COLO668 (cell line): Measurements from ENCODE around the gene NF1.
"Not testable (repeated sequence)": the region's sequence is repeated elsewhere in the genome, so short reads cannot be mapped to it uniquely, and the experiment has no call there.

Experiments used
- DNase-seq: peaks from one replicate; lab custom pipeline; 2025; ENCODE audit not compliant: unreplicated experiment; lab: John Stamatoyannopoulos, UW

NF1 gene

DNA sequence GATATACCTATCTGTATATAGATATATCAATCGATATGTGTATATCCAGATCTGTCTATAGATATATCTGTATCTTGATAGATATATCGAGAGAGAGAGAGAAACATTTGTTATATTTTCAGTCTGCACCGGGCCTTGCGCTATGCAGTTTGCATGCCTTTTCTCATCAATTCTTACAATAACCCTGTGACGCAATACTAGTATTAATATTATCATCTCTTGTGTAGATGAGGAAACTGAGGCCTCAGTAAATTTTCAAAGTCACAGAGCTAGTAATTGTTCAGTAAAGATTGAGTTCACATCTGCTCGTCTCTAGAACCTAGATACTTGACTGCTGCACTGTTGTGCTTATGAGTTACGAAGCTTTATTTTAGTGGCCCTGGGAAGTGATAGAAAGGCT lies 77.6 kb downstream of the NF1 start:
- DNase-seq, result no peak

DNA sequence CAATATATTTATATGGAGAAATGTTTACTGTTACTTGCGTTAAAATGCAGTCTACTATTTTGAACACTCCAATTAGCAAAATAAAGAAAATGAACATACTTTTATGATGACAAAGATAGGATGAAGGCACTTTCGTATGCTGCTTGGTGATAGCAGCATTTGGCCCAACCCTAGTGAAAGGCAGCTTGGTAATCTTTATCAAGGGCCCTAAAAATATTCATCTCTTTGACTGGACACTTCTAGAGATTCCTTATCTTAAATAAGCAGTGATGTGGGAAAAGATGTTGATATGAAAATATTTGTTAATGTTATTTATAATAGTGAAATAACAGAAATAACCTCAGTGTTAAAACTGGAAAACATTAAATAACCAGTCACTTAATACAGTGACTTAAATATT lies 79.4 kb downstream of the NF1 start:
- no peak for DNase-seq

DNA sequence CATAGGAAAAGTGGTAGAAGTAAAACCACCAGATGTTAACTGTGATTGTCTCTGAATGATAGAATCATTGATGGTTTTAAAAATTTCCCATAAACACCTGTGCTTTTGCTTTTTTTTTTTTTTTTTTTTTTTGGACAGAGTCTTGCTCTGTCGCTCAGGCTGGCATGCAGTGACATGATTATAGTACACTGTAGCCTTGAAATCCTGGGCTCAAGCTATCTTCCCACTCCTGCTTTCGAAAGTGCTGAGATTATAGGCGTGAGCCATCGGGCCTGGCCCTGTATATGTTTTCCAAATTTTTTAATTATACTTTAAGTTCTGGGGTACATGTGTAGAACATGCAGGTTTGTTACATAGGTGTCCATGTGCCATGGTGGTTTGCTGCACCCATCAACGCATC lies 80.5 kb downstream of the NF1 start:
- DNase-seq, result no peak

GRCh38 chr17:31176143-31176542 lies 81.4 kb downstream of the NF1 start:
- not testable (repeated sequence) for DNase-seq

DNA sequence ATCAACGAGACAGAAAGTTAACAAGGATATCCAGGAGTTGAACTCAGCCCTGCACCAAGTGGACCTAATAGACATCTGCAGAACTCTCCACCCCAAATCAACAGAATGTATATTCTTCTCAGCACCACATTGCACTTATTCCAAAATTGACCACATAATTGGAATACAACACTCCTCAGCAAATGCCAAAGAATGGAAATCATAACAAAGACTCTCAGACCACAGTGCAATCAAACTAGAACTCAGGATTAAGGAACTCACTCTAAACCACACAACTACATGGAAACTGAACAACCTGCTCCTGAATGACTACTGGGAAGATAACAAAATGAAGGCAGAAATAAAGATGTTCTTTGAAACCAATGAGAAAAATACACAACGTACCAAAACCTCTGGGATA lies 84.2 kb downstream of the NF1 start:
- DNase-seq, result not testable (repeated sequence)

DNA sequence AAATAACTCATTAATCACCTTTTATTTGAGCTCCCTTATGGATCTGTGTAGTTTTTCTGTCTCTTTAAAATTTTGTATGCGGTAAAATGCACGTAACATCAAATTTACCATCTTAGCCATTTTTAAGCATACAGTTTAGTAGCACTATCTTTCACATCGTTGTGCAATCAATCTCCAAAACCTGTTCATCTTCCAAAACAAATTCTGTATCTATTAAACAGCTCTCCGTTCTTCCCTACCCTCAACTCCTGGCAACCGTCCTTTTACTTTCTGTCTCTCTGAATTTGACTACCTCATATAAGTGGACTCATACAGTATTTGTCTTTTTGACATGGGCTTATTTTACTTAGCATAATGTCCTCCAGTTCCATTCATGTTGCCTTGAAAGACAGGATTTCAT lies 100.5 kb downstream of the NF1 start:
- DNase-seq, result no peak

GRCh38 chr17:31198026-31198425 lies 103.2 kb downstream of the NF1 start:
- DNase-seq, result no peak

DNA sequence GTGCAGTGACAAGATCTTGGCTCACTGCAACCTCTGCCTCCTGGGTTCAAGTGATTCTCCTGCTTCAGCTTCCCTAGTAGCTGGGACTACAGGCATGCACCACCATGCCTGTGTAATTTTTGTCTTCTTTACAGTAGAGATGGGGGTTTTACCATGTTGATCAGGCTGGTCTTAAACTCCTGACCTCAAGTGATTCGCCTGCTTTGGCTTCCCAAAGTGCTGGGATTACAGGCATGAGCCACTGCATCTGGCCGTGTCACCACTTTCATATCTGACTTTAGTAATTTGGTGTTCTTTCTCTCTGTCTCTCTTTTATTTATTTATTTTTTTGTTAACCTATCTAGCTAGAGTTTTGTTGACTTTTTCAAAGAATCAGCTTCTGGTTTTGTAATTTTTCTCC lies 103.9 kb downstream of the NF1 start:
- not testable (repeated sequence) for DNase-seq

DNA sequence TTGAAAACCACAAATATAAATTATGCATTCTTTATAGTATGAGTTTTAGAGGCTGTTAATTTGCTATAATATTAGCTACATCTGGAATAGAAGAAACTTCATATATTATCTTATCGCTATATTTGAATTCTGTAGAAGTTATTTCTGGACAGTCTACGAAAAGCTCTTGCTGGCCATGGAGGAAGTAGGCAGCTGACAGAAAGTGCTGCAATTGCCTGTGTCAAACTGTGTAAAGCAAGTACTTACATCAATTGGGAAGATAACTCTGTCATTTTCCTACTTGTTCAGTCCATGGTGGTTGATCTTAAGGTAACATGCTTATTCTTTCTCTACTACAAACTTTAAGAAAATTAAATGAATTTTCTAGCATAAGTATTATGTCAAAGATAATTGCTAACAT lies 105.5 kb downstream of the NF1 start:
- DNase-seq, result no peak

DNA sequence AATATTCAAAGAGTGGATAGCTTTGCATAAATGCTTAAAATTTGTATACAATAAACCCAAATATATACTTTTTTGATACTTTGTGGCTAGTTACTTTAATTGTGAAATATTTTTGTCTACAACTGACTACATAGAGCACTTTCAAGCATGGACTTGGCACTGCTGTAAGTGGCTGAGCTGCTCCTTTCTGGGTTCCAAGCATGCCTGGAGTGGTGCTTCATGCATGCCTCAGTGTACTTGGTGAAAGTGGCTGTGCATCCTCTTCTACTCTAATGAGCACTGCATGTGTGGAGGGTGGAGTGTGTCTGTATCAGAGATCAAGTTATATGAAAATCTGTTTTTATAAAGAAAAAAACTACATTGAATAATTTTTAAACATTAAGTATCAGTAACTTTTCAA lies 108.2 kb downstream of the NF1 start:
- no peak for DNase-seq

DNA sequence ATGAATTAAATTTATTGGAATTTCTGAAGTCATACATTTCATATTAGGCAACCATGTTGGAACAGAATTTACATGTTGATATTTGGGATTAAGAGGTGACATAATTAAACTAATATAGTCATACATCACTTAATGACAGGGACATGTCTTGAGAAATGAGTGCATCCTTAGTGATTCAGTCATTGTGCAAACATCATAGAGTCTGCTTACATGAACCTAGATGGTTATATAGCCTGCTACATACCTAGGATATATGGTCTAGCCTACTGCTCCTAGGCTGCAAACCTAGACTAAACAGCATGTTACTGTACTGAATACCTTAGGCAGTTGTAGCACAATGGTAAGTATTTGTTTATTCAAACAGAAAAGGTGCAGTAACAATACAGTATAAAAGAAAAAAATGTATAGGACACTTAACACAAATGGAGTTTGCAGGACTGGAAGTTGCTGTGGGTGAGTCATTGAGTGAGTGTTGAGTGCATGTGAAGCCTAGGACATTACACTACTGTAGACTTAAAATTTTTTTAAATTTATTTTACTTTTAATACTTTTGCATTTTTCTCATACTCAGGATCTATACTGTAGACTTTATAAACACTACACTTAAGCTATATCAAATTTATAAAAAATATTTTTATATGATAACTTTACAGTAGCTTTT lies 116.7 kb downstream of the NF1 start:
- DNase-seq, result no peak

DNA sequence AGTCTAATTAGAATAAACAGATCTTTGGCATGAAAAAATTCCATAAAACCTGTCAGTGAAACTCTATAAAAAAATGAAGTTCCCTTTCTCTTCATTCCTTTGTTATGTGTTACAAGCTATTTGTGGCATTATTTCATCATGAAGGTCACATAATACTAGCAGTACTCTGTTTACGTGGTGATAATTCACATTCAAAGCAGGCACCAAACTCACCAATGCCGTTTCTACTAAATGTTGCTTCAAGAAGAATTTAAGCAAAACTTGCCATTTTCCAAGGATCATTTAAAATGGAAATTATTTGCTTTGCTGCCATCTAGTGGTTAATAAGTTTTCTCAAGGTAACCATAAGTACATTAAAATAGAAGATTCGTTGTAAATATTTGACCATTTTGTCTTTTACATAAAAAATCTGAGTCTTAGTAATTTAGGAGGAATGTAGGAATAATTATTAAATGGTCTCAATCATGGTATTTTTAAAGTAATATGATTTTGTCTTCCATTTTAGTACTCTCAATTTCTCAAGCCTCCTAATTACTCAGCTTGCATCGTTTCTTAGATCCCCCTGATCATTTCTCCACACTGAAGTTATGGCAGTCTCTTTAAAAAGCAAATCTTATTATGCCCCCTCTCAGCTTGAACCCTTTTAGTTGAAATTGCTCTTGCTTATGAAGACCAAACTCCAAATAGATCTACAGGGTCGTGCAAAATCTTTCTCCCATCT lies 121.4 kb downstream of the NF1 start:
- DNase-seq, result no peak

- no peak for DNase-seq
Measured at GRCh38 chr17:31224366-31224765, 129.6 kb downstream of the NF1 start.

DNA sequence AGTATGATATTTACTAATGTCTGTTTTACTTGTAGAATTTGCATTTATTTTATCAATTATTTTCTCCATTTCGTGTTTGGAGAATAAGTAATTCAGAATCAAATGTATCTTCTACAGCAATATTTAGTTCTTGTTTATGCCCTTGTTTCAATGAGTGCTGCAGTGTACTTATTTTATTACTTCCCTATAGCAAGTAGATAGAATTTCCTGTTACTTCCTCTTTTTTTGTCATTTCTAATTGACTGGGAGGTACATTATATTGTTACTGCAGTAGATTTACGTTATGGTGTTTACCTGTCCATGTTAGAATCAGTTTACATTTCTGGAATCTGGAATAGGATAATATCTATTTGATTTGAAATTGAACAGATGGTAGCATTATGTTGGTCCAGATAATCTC lies 131.1 kb downstream of the NF1 start:
- no peak for DNase-seq

DNA sequence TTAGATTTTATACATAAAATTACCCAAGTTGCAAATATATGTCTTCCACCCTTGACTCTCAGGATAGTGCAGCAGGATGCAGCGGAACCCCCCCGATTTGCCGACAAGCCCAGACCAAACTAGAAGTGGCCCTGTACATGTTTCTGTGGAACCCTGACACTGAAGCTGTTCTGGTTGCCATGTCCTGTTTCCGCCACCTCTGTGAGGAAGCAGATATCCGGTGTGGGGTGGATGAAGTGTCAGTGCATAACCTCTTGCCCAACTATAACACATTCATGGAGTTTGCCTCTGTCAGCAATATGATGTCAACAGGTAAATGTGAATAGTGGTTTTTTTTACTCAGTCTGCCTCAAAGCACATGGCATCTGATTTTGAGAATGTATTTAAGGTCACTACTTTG lies 131.6 kb downstream of the NF1 start:
- DNase-seq, result no peak

- no peak for DNase-seq
Measured at GRCh38 chr17:31226950-31227349, 132.2 kb downstream of the NF1 start.

DNA sequence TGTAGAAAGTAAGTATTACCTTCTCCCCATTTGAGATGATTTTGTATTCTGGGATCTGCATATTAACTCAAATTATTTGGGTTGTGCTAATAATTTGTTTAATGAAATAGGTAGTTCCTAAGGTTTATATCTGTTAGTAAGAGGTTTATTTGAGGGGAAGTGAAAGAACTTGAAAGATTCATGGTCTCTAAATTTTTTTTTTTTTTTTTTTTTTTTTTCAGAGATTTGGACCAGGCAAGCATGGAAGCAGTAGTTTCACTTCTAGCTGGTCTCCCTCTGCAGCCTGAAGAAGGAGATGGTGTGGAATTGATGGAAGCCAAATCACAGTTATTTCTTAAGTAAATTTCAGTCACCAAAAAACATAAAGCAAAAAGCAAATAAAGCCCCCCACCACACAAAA lies 137.1 kb downstream of the NF1 start:
- no peak for DNase-seq

- DNase-seq, result no peak
Measured at GRCh38 chr17:31235110-31235509, 140.3 kb downstream of the NF1 start.

DNA sequence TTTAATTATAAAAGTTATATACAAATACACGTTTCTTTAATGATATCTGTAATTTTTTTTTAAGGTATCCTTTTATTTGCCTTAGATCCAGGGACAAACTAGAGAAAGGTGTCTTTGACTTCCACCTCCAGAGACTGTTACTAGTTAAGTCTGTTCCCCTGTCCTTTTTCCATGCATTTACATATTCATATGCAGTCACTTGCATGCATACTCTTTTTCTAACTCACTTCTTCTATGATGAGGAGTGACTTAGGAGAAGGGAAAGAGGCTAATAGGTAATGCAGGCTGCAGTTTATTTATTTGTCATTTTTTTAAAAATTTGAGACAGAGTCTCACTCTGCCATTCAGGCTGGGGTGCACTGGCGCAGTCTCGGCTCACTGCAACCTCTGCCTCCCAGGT lies 141.4 kb downstream of the NF1 start:
- DNase-seq, result no peak

GRCh38 chr17:31236712-31237111 lies 141.9 kb downstream of the NF1 start:
- DNase-seq, result no peak

GRCh38 chr17:31241116-31241515 lies 146.3 kb downstream of the NF1 start:
- DNase-seq, result no peak

GRCh38 chr17:31248986-31249834 lies 154.4 kb downstream of the NF1 start:
- no peak for DNase-seq
